A673 (cell line): ENCODE results near the gene BTN3A1. TPM values are rescaled to one million over a fixed set of nuclear protein-coding genes. Genes with fewer than 3 reads are reported as not detected.

ENCODE experiments used
- BruUV-seq: library from RNA; stranded (reverse); fragments of 400-500 nt; replicated peaks from 2 replicates; lab custom pipeline; 2021; lab: Mats Ljungman, UMichigan
- CTCF ChIA-PET: fragments of 300-600 bp; sonication (Branson Sonifier 250); formaldehyde crosslinking; loops from one replicate; lab custom pipeline; 2022; ENCODE audit warnings: antibody characterized with exemption; lab: Charles Lee
- POLR2A ChIA-PET: fragments of 300-600 bp; sonication (Branson Sonifier 250); formaldehyde crosslinking; loops from one replicate; lab custom pipeline; 2022; ENCODE audit warnings: antibody characterized with exemption; ENCODE audit not compliant: low non-redundant PET; lab: Charles Lee
- DNase-seq: peaks from one replicate; pipeline ENCODE4 v3.0.0-alpha.2; 2015; ENCODE audit warnings: low spot score
- H3K27ac ChIP-seq: fragments of 200-600 bp; sonication (generic); 2 replicates; pipeline ENCODE4 v1.5.1; 2016; ENCODE audit warnings: mixed run types, low read depth, mild to moderate bottlenecking, mixed read lengths, antibody characterized with exemption, low read length; ENCODE audit not compliant: poor library complexity, severe bottlenecking
- H3K27me3 ChIP-seq: fragments of 200-600 bp; sonication (generic); replicated peaks from 2 replicates; pipeline ENCODE4 v1.6.1; 2017; ENCODE audit warnings: mixed run types, low read depth, mild to moderate bottlenecking, mixed read lengths, antibody characterized with exemption, low read length; ENCODE audit not compliant: insufficient read depth, poor library complexity
- H3K36me3 ChIP-seq: fragments of 200-600 bp; sonication (generic); 2 replicates; pipeline ENCODE4 v1.6.1; 2016; ENCODE audit warnings: mixed run types, mild to moderate bottlenecking, mixed read lengths, antibody characterized with exemption, low read length; ENCODE audit not compliant: insufficient read depth, poor library complexity, severe bottlenecking
- H3K4me1 ChIP-seq: fragments of 200-600 bp; sonication (generic); 2 replicates; pipeline ENCODE4 v1.6.1; 2017; ENCODE audit warnings: mixed run types, mild to moderate bottlenecking, mixed read lengths, antibody characterized with exemption, low read length; ENCODE audit not compliant: insufficient read depth, poor library complexity, severe bottlenecking
- H3K4me3 ChIP-seq: fragments of 200-600 bp; sonication (generic); 2 replicates; pipeline ENCODE4 v1.5.1; 2016; ENCODE audit warnings: low read depth, mixed run types, mild to moderate bottlenecking, mixed read lengths, low read length; ENCODE audit not compliant: poor library complexity, severe bottlenecking
- H3K9me3 ChIP-seq: fragments of 200-600 bp; sonication (generic); 2 replicates; pipeline ENCODE4 v1.6.1; 2016; ENCODE audit warnings: mixed run types, low read depth, mild to moderate bottlenecking, mixed read lengths, antibody characterized with exemption, low read length; ENCODE audit not compliant: poor library complexity, severe bottlenecking
- EZH2 ChIP-seq: fragments of 200-600 bp; sonication (generic); IDR thresholded peaks from 2 replicates; pipeline ENCODE4 v1.6.1; 2017; ENCODE audit warnings: borderline replicate concordance, low read depth, mild to moderate bottlenecking, mixed read lengths, antibody characterized with exemption, low read length; ENCODE audit not compliant: poor library complexity, severe bottlenecking
- intact Hi-C: fragments of 100-400 bp; cut with micrococcal nuclease; formaldehyde crosslinking; loops from one replicate; pipeline ENCODE4 v1.10.0; 2022; ENCODE audit not compliant: unreplicated experiment
- total RNA-seq: library from RNA; stranded (reverse); gene quantifications from 2 replicates; pipeline ENCODE4 v1.2.3, GENCODE V29; 2021
- TF ChIP-seq, protein P1 (sequence below): fragments of 300-800, 200-600 bp; sonication (generic); conservative IDR thresholded peaks from 2 replicates; pipeline ENCODE4 v1.5.1; 2017; ENCODE audit warnings: low read depth, mild to moderate bottlenecking, antibody characterized with exemption, low read length, moderate library complexity, mixed read lengths

Gene BTN3A1
- total RNA-seq, 1 experiment from 2014 or later, result 14.8 TPM

- H3K4me1 ChIP-seq, result peaks cover 6% of the 10 kb centered on the region
- H3K27ac ChIP-seq, result no peak overlapping the region
- H3K36me3 ChIP-seq, result no peaks in the 10 kb centered on the region
- no TSS peak for BruUV-seq
- no peak for TF ChIP-seq EZH2
- TF ChIP-seq, protein P1, sequence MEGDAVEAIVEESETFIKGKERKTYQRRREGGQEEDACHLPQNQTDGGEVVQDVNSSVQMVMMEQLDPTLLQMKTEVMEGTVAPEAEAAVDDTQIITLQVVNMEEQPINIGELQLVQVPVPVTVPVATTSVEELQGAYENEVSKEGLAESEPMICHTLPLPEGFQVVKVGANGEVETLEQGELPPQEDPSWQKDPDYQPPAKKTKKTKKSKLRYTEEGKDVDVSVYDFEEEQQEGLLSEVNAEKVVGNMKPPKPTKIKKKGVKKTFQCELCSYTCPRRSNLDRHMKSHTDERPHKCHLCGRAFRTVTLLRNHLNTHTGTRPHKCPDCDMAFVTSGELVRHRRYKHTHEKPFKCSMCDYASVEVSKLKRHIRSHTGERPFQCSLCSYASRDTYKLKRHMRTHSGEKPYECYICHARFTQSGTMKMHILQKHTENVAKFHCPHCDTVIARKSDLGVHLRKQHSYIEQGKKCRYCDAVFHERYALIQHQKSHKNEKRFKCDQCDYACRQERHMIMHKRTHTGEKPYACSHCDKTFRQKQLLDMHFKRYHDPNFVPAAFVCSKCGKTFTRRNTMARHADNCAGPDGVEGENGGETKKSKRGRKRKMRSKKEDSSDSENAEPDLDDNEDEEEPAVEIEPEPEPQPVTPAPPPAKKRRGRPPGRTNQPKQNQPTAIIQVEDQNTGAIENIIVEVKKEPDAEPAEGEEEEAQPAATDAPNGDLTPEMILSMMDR, result no peak
- no peaks in the 10 kb centered on the region for H3K9me3 ChIP-seq
- H3K4me3 ChIP-seq, result no peak overlapping the region
- intact Hi-C loops, result no loop called here
- no peak for DNase-seq
- POLR2A ChIA-PET, result no interaction called here
- CTCF ChIA-PET, result no interaction called here
- no peaks in the 10 kb centered on the region for H3K27me3 ChIP-seq
Observed at GRCh38 chr6:26382121-26382520, 20.0 kb upstream of the BTN3A1 start.

GRCh38 chr6:26383624-26384417 is 18.3 kb upstream of the BTN3A1 start:
- Histone ChIP-seq H3K4me3 (peak overlapping the region; percentile 71), H3K36me3 (no peaks in the 10 kb centered on the region), H3K27ac (peak overlapping the region; percentile 76), H3K9me3 (no peaks in the 10 kb centered on the region), H3K4me1 (peaks cover 6% of the 10 kb centered on the region), H3K27me3 (no peaks in the 10 kb centered on the region)
- TF ChIP-seq EZH2, result no peak
- ChIA-PET CTCF (no interaction called here), POLR2A (no interaction called here)
- no TSS peak for BruUV-seq
- peak; percentile 41 for DNase-seq
- intact Hi-C loops, result no loop called here

DNA sequence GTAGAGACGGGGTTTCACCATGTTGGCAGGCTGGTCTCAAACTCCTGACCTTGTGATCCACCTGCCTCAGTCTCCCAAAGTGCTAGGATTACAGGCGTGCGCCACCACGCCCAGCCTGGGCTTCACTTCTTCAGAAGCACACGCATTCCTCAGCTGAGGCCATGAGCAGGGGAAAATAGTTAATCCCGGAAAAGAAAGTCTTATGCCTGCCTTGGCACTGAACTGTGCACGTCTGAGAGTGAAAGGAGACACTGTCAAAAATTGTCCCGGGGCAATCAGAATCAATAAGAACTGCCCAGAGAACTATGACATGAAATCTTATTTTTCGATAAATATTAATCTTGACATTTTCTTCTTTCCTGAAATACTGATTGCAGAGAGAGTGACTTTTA is 16.3 kb upstream of the BTN3A1 start:
- Histone ChIP-seq H3K27ac (no peak overlapping the region), H3K36me3 (no peaks in the 10 kb centered on the region), H3K4me3 (no peak overlapping the region), H3K9me3 (no peaks in the 10 kb centered on the region), H3K4me1 (peaks cover 6% of the 10 kb centered on the region), H3K27me3 (no peaks in the 10 kb centered on the region)
- ChIA-PET CTCF (no interaction called here), POLR2A (no interaction called here)
- DNase-seq, result no peak
- no TSS peak for BruUV-seq
- intact Hi-C loops, result no loop called here
- TF ChIP-seq EZH2, result no peak
- TF ChIP-seq, protein P1, result no peak

DNA sequence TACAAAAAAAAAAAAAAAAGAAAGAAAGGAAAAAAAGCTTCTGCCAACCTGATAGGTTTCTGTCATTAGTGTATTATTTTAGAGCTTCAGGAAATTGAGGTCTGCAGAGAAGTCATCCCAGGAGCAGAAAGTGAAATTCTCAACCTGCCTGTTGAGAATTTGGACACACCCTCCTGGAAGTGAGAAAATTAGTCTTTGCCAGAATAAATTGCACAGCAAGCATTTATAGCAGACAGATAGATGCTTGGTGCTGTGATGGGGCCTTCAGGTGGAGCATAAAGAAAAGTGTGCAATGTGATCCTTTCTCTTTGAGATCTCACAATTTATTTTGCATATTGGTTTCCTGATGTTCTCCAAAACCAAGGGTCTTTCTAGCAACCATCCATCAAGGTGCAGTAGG is 14.5 kb upstream of the BTN3A1 start:
- CTCF ChIA-PET, result no interaction called here
- POLR2A ChIA-PET, result no interaction called here
- Histone ChIP-seq H3K27me3 (no peaks in the 10 kb centered on the region), H3K27ac (no peak overlapping the region), H3K4me1 (peaks cover 6% of the 10 kb centered on the region), H3K9me3 (no peaks in the 10 kb centered on the region), H3K4me3 (no peak overlapping the region), H3K36me3 (no peaks in the 10 kb centered on the region)
- TF ChIP-seq EZH2, result no peak
- TF ChIP-seq, protein P1, result no peak
- BruUV-seq, result no TSS peak
- intact Hi-C loops, result no loop called here
- no peak for DNase-seq
